GM19397 (cell line): ENCODE results near the gene BSND.

Source experiments
- ATAC-seq: cut with Tn5 transposase; IDR thresholded peaks from one replicate; pipeline ENCODE4 v1.9.1; 2021; ENCODE audit warnings: mild to moderate bottlenecking, moderate library complexity; ENCODE audit not compliant: unreplicated experiment

Gene BSND

GRCh38 chr1:55060133-55060999 lies 61.6 kb downstream of the BSND start:
- no peak for ATAC-seq

GRCh38 chr1:55061000-55061705 lies 62.4 kb downstream of the BSND start:
- ATAC-seq: no peak
